HG02852 (cell line): Measurements from ENCODE around the gene MICAL3.

Source experiments
- ATAC-seq: cut with Tn5 transposase; IDR thresholded peaks from one replicate; pipeline ENCODE4 v1.9.1; 2021; ENCODE audit warnings: mild to moderate bottlenecking, moderate library complexity; ENCODE audit not compliant: unreplicated experiment

MICAL3 gene

GRCh38 chr22:17783773-17784480, 240.4 kb downstream of the MICAL3 start:
- ATAC-seq, result no peak

- ATAC-seq, result no peak
Observed at GRCh38 chr22:17783312-17783711, 241.0 kb downstream of the MICAL3 start.

GRCh38 chr22:17782621-17783020, 241.7 kb downstream of the MICAL3 start:
- no peak for ATAC-seq

GRCh38 chr22:17782158-17782557, 242.2 kb downstream of the MICAL3 start:
- no peak for ATAC-seq

- ATAC-seq, result no peak
Observed at GRCh38 chr22:17781319-17782031, 242.9 kb downstream of the MICAL3 start.

GRCh38 chr22:17780741-17781318, 243.5 kb downstream of the MICAL3 start:
- ATAC-seq, result no peak

GRCh38 chr22:17780116-17780740, 244.1 kb downstream of the MICAL3 start:
- ATAC-seq, result no peak

GRCh38 chr22:17779286-17780115, 244.9 kb downstream of the MICAL3 start:
- ATAC-seq, result no peak

- no peak for ATAC-seq
Observed at GRCh38 chr22:17778412-17778976, 245.9 kb downstream of the MICAL3 start.

- no peak for ATAC-seq
Observed at GRCh38 chr22:17777717-17778044, 246.7 kb downstream of the MICAL3 start.

- peak; percentile 29 for ATAC-seq
Observed at GRCh38 chr22:17777005-17777716, 247.2 kb downstream of the MICAL3 start.

- no peak for ATAC-seq
Observed at GRCh38 chr22:17775781-17776465, 248.4 kb downstream of the MICAL3 start.

- ATAC-seq, result no peak
Observed at GRCh38 chr22:17774926-17775685, 249.3 kb downstream of the MICAL3 start.

- peak; percentile 31 for ATAC-seq
Observed at GRCh38 chr22:17774206-17774925, 250.0 kb downstream of the MICAL3 start, which contains the start of gene BID. TSS of gene BID (minus strand) at chr22:17774469. CDS start at chr22:17750116, 24,353 bp downstream.

- ATAC-seq, result peak; percentile 28
Observed at GRCh38 chr22:17773606-17774205, 250.7 kb downstream of the MICAL3 start.

- no peak for ATAC-seq
Observed at GRCh38 chr22:17772958-17773605, 251.3 kb downstream of the MICAL3 start.
